ENCODE results near the gene SLC6A15. TPM values are rescaled to one million over a fixed set of nuclear protein-coding genes. Genes with fewer than 3 reads are reported as not detected.

Gene SLC6A15
- total and polyA plus RNA-seq, 2 donors (not counting 1 experiment from before 2014, with no cell fraction given): 0.39 TPM; not detected in 1

DNA sequence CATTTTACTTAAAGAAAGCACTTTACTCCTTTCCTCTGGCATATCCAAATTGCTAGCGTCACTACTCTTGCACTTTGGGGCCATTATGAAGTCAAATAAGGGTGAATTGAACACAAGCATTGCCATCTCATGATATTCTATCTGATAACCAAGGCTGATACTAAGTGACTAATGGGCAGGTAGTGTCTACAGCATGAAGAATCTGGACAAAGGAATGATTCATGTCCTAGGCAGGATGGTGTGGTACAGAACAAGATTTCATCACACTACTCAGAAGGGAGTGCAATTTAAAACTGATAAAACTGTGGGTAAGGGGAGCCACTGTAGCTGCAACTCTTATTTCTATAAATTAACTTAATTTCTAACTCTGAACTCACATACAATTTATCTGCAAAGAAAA is 7.7 kb upstream of the SLC6A15 start:
- H3K27ac Mint-ChIP-seq: no peak overlapping the region
- DNase-seq (no peak), ATAC-seq (ENCODE audit: low read depth) (no peak)
- ChIA-PET CTCF (no interaction called here), POLR2A (no interaction called here)
- H3K27me3 Mint-ChIP-seq: no peaks in the 10 kb centered on the region
- intact Hi-C loops (cut with micrococcal nuclease): no loop called here
- no peaks in the 10 kb centered on the region for H3K27me3 ChIP-seq (replicated peaks in 1 of 4; ENCODE audit: control extremely low read depth in 1 of 4, control insufficient read depth in 3 of 4, insufficient read depth in 4 of 4, low read length in 3 of 4)
- no peaks in the 10 kb centered on the region for H3K9me3 ChIP-seq (ENCODE audit: control extremely low read depth in 1 of 3, control insufficient read depth in 2 of 3, insufficient read depth in 1 of 3, low read length in 2 of 3)
- no peaks in the 10 kb centered on the region for H3K36me3 ChIP-seq (replicated peaks in 1 of 2; ENCODE audit: control extremely low read depth in 1 of 2, control insufficient read depth in 1 of 2, extremely low read depth in 1 of 2, insufficient read depth in 2 of 2, low read length in 1 of 2)
- TF ChIP-seq EZH2 (IDR thresholded peaks at IDR 0.05; ENCODE audit: borderline replicate concordance, insufficient read depth, low read depth, low read length, poor library complexity, severe bottlenecking): no peak
- TF ChIP-seq, protein P1, sequence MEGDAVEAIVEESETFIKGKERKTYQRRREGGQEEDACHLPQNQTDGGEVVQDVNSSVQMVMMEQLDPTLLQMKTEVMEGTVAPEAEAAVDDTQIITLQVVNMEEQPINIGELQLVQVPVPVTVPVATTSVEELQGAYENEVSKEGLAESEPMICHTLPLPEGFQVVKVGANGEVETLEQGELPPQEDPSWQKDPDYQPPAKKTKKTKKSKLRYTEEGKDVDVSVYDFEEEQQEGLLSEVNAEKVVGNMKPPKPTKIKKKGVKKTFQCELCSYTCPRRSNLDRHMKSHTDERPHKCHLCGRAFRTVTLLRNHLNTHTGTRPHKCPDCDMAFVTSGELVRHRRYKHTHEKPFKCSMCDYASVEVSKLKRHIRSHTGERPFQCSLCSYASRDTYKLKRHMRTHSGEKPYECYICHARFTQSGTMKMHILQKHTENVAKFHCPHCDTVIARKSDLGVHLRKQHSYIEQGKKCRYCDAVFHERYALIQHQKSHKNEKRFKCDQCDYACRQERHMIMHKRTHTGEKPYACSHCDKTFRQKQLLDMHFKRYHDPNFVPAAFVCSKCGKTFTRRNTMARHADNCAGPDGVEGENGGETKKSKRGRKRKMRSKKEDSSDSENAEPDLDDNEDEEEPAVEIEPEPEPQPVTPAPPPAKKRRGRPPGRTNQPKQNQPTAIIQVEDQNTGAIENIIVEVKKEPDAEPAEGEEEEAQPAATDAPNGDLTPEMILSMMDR (IDR thresholded peaks at IDR 0.05): no peak
- no peaks in the 10 kb centered on the region for H4K20me1 ChIP-seq (ENCODE audit: control insufficient read depth, insufficient read depth, low read length, poor library complexity, severe bottlenecking)
- H3K4me3 ChIP-seq (ENCODE audit: control extremely low read depth in 1 of 5, extremely low read depth in 1 of 5, insufficient read depth in 1 of 5, low read depth in 2 of 5, low read length in 4 of 5): no peak overlapping the region
- H3K4me1 Mint-ChIP-seq: no peaks in the 10 kb centered on the region
- H3K79me2 ChIP-seq (ENCODE audit: control insufficient read depth, insufficient read depth, low read length): no peaks in the 10 kb centered on the region
- no peak overlapping the region for H2AFZ ChIP-seq (ENCODE audit: insufficient read depth, low read depth, low read length, poor library complexity, severe bottlenecking)
- H3K9me3 Mint-ChIP-seq (ENCODE audit: insufficient read depth): no peaks in the 10 kb centered on the region
- no peaks in the 10 kb centered on the region for H3K4me1 ChIP-seq (ENCODE audit: control insufficient read depth in 2 of 2, insufficient read depth in 2 of 2, low read length in 2 of 2)
- no peak overlapping the region for H3K4me3 Mint-ChIP-seq
- 83% methylated on average over 1 of the region's 1 CpG for whole genome bisulfite sequencing (ENCODE audit: insufficient coverage)
- H3K27ac ChIP-seq (ENCODE audit: low read length in 2 of 2): no peak overlapping the region
- H3K9ac ChIP-seq (ENCODE audit: low read length): no peak overlapping the region
- no peak overlapping the region for H3K4me2 ChIP-seq (replicated peaks; ENCODE audit: low read depth, low read length, poor library complexity, severe bottlenecking)

DNA sequence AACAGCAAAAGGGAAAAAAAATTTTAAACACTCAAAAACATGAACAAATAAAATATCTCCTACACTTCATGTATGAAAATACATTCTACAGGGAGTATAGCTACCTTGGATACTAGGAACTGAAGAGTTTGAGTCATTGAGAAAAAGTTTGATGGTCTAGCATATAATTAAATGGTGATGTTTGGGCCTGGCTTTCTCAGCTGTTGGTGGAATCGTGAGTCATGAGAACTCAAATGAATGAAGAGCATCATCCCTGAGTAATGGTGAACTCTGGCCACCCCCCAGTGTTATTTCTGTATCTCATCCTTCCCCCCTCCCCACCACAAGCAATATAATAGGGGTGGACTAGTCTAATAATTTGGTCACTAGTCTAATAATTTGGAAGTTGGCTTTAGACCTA is 6.7 kb upstream of the SLC6A15 start:
- Mint-ChIP-seq H3K27me3 (peaks cover 4% of the 10 kb centered on the region), H3K9me3 (ENCODE audit: insufficient read depth) (no peaks in the 10 kb centered on the region), H3K27ac (no peak overlapping the region), H3K4me1 (no peaks in the 10 kb centered on the region), H3K4me3 (no peak overlapping the region)
- DNase-seq (no peak), ATAC-seq (ENCODE audit: low read depth) (no peak)
- no CpG with 5 or more reads among the region's 1 CpG for WGBS (ENCODE audit: insufficient coverage)
- TF ChIP-seq, protein P1 (IDR thresholded peaks at IDR 0.05): no peak
- no peak for TF ChIP-seq EZH2 (IDR thresholded peaks at IDR 0.05; ENCODE audit: borderline replicate concordance, insufficient read depth, low read depth, low read length, poor library complexity, severe bottlenecking)
- H3K27ac ChIP-seq (ENCODE audit: low read length in 2 of 2): no peak overlapping the region
- H4K20me1 ChIP-seq (ENCODE audit: control insufficient read depth, insufficient read depth, low read length, poor library complexity, severe bottlenecking): no peaks in the 10 kb centered on the region
- intact Hi-C loops (cut with micrococcal nuclease): no loop called here
- H3K27me3 ChIP-seq (replicated peaks in 1 of 4; ENCODE audit: control extremely low read depth in 1 of 4, control insufficient read depth in 3 of 4, insufficient read depth in 4 of 4, low read length in 3 of 4): no peaks in the 10 kb centered on the region
- H3K9ac ChIP-seq (ENCODE audit: low read length): no peak overlapping the region
- no peak overlapping the region for H3K4me2 ChIP-seq (replicated peaks; ENCODE audit: low read depth, low read length, poor library complexity, severe bottlenecking)
- no peak overlapping the region for H2AFZ ChIP-seq (ENCODE audit: insufficient read depth, low read depth, low read length, poor library complexity, severe bottlenecking)
- ChIA-PET CTCF (no interaction called here), POLR2A (no interaction called here)
- no peaks in the 10 kb centered on the region for H3K79me2 ChIP-seq (ENCODE audit: control insufficient read depth, insufficient read depth, low read length)
- no peaks in the 10 kb centered on the region for H3K4me1 ChIP-seq (ENCODE audit: control insufficient read depth in 2 of 2, insufficient read depth in 2 of 2, low read length in 2 of 2)
- no peaks in the 10 kb centered on the region for H3K36me3 ChIP-seq (replicated peaks in 1 of 2; ENCODE audit: control extremely low read depth in 1 of 2, control insufficient read depth in 1 of 2, extremely low read depth in 1 of 2, insufficient read depth in 2 of 2, low read length in 1 of 2)
- H3K4me3 ChIP-seq (ENCODE audit: control extremely low read depth in 1 of 5, extremely low read depth in 1 of 5, insufficient read depth in 1 of 5, low read depth in 2 of 5, low read length in 4 of 5): no peak overlapping the region
- H3K9me3 ChIP-seq (ENCODE audit: control extremely low read depth in 1 of 3, control insufficient read depth in 2 of 3, insufficient read depth in 1 of 3, low read length in 2 of 3): no peaks in the 10 kb centered on the region

Data from B cell (primary cell).